HG03432 (cell line): ENCODE measurements around the gene LASP1.
"Not testable (repeated sequence)": the region's sequence is repeated elsewhere in the genome, so short reads cannot be mapped to it uniquely, and the experiment has no call there.

Source experiments
- ATAC-seq: cut with Tn5 transposase; IDR thresholded peaks from one replicate; pipeline ENCODE4 v1.9.1; 2021; ENCODE audit warnings: mild to moderate bottlenecking, moderate library complexity; ENCODE audit not compliant: unreplicated experiment

The LASP1 gene, protein sequence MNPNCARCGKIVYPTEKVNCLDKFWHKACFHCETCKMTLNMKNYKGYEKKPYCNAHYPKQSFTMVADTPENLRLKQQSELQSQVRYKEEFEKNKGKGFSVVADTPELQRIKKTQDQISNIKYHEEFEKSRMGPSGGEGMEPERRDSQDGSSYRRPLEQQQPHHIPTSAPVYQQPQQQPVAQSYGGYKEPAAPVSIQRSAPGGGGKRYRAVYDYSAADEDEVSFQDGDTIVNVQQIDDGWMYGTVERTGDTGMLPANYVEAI

DNA sequence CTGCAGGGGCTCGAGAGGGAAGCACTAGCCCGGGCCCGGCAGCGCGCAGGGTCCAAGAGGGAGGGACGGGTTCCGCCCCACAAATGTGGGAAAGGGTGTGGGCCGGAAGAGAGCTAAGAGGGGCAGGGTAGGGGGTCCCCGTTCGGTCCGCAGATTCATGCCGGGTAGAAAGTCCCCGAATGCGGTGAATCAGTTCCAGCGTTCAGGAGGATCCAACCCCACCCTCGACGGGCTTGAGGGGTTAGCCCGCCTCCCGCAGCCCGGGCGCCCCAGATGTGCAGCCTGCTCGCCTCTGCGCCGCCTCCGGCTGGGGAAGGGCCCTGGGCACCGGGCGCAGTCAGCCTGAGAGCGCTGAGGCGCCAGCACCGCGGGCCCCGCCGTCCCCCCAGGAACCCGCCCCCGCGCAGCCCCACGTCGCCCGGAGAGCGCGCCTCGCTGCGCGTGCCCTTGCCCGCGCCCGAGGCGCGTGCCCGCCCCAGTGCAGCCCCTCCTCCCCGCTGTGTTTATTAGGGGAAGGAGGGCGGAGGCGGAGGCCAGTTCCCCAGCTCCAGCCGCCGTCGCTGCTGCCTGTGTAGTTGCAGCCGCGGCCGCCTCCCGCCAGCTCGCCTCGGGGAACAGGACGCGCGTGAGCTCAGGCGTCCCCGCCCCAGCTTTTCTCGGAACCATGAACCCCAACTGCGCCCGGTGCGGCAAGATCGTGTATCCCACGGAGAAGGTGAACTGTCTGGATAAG is at the start of gene LASP1:
TSS of gene LASP1 (plus strand) at position 533 of the 733 bp plus-strand sequence. CDS start at position 665, 132 bp downstream.
- peak; percentile 47 for ATAC-seq

GRCh38 chr17:38824899-38825761 is 44.7 kb upstream of the LASP1 start, which contains the start of gene CWC25:
Gene CWC25 (minus strand): TSS chr17:38825321. CDS start chr17:38825183, 138 bp downstream.
- ATAC-seq = peak; percentile 83

- ATAC-seq = no peak
Measured at GRCh38 chr17:38825762-38826247, 44.1 kb upstream of the LASP1 start.

- ATAC-seq = no peak
Measured at GRCh38 chr17:38844261-38844757, 25.5 kb upstream of the LASP1 start.

GRCh38 chr17:38848557-38848891 is 21.3 kb upstream of the LASP1 start:
- no peak for ATAC-seq

GRCh38 chr17:38848939-38849605 is 20.8 kb upstream of the LASP1 start:
- no peak for ATAC-seq

GRCh38 chr17:38850374-38850773 is 19.5 kb upstream of the LASP1 start:
- no peak for ATAC-seq

DNA sequence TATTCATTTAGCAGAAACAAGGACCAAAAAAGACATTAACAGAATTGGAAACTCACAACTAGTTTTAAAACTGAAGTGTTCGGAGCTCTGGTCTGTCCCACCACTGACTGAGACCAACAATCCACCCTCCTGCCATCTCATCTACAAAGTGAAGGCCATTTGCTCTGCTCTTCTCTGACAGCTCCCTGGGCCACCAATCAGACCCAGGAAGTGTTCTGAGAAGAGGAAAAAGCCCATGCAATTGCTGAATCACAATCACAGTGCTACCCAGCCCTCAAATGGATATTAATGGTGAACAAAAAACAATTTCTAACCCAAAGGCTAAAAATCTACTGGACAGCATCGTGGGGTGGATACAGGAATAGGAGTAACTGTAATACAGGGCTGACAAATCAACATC is 18.4 kb upstream of the LASP1 start:
- no peak for ATAC-seq

DNA sequence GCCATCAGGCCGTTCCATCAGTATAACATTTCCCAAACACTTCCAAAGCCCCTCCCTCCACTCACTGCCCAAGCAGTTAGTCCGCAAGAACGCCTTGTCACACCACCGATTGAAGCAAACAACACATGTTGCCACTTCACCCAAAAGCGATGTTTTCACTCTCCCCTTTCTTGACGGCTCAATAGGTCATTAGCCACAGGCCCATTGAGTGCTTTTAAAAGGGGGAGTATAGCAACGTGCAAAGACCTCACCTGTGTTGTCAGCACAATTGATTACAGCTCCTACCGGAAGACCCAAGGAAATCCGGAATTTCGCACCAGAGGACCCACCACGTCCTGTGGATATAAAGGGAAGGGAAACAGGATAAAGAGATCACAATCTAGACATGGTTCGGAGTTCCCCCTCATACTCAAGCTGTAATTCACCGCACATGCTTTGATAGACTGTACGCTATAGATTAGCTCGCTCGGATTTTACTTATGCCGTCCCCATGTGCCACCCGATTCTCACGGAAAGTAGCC is 17.0 kb upstream of the LASP1 start:
- ATAC-seq = no peak

GRCh38 chr17:38853292-38854219 is 16.3 kb upstream of the LASP1 start, which contains the start of gene RPL23:
Gene RPL23 (minus strand): TSS chr17:38853721. CDS start chr17:38853710, 11 bp downstream.
- peak; percentile 81 for ATAC-seq

GRCh38 chr17:38855101-38855714 is 14.7 kb upstream of the LASP1 start:
- ATAC-seq = not testable (repeated sequence)

DNA sequence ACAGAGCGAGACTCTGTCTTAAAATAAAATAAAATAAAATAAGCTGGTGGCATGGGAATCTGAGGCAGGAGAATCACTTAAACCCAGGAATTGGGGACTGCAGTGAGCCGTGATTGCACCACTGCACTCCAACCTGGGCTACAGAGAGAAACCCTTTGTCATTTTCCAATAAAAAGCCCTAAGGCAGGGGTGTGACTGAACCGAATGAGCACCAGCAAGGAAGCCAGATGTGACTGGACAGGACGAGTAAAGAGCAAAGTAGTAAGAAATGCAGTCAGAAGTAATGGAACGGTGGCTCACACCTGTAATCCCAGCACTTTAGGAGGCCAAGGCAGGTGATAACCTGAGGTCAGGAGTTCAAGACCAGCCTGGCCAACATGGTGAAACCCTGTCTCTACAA is 12.6 kb upstream of the LASP1 start:
- no peak for ATAC-seq

GRCh38 chr17:38861399-38861843 is 8.4 kb upstream of the LASP1 start:
- ATAC-seq = no peak

GRCh38 chr17:38864636-38865398 is 5.0 kb upstream of the LASP1 start:
- ATAC-seq = no peak

- ATAC-seq = no peak
Measured at GRCh38 chr17:38867179-38867967, 2.5 kb upstream of the LASP1 start.

GRCh38 chr17:38867968-38868816 is 1.7 kb upstream of the LASP1 start:
- no peak for ATAC-seq
